Esophagus squamous epithelium (tissue), 4 donors: ENCODE measurements around the gene SCMH1.

Experiments used
- POLR2A ChIP-seq, 4 donors: fragments of 450-650 bp; IDR thresholded peaks; one replicate each; pipeline ENCODE4 v1.6.1; 2017; ENCODE audit warnings: antibody characterized with exemption in 4 of 4, mild to moderate bottlenecking in 4 of 4, moderate library complexity in 3 of 4
- TF ChIP-seq, protein P1 (sequence below), 6 experiments: fragments of 450-650 bp in 4 of 6; fragments of 200-600 bp in 2 of 6; sonication (generic) in 2 of 6; IDR thresholded peaks; one replicate each; pipeline ENCODE4 v1.5.1; 2016 to 2019; ENCODE audit warnings: antibody characterized with exemption in 6 of 6, mild to moderate bottlenecking in 4 of 6, moderate library complexity in 4 of 6

DNA sequence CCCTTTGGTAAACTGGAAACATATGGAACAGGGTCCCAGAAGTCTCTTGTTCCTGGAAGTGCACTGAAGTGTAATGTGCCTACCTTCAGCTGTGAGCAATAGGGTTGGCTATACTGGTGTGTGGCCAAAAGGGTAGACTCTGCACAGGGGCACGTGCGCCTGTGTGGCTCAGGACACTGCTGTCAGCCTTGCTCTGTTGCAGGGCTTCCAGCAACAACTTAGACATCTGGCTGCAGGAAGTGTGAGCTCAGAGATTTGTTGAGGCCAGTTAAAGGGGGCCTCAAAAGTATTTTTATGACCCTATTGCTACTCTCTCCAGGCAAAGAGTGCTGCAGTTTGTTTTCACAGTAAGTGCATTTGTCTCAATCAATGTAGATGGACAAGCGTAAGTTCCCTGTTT lies 255.2 kb downstream of the SCMH1 start:
- TF ChIP-seq, protein P1, sequence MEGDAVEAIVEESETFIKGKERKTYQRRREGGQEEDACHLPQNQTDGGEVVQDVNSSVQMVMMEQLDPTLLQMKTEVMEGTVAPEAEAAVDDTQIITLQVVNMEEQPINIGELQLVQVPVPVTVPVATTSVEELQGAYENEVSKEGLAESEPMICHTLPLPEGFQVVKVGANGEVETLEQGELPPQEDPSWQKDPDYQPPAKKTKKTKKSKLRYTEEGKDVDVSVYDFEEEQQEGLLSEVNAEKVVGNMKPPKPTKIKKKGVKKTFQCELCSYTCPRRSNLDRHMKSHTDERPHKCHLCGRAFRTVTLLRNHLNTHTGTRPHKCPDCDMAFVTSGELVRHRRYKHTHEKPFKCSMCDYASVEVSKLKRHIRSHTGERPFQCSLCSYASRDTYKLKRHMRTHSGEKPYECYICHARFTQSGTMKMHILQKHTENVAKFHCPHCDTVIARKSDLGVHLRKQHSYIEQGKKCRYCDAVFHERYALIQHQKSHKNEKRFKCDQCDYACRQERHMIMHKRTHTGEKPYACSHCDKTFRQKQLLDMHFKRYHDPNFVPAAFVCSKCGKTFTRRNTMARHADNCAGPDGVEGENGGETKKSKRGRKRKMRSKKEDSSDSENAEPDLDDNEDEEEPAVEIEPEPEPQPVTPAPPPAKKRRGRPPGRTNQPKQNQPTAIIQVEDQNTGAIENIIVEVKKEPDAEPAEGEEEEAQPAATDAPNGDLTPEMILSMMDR (IDR thresholded peaks at IDR 0.05) = no peak
- no peak for TF ChIP-seq POLR2A (IDR thresholded peaks at IDR 0.05)
